ENCODE results near the gene SLC6A15. TPM values are rescaled to one million over a fixed set of nuclear protein-coding genes. Genes with fewer than 3 reads are reported as not detected.

Gene SLC6A15
- total and polyA plus RNA-seq, 2 of the 13 experiments (the other 11 are each of a cell fraction or from before 2014, with no cell fraction given), result not detected

- TF ChIP-seq, protein P1, sequence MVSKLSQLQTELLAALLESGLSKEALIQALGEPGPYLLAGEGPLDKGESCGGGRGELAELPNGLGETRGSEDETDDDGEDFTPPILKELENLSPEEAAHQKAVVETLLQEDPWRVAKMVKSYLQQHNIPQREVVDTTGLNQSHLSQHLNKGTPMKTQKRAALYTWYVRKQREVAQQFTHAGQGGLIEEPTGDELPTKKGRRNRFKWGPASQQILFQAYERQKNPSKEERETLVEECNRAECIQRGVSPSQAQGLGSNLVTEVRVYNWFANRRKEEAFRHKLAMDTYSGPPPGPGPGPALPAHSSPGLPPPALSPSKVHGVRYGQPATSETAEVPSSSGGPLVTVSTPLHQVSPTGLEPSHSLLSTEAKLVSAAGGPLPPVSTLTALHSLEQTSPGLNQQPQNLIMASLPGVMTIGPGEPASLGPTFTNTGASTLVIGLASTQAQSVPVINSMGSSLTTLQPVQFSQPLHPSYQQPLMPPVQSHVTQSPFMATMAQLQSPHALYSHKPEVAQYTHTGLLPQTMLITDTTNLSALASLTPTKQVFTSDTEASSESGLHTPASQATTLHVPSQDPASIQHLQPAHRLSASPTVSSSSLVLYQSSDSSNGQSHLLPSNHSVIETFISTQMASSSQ (IDR thresholded peaks at IDR 0.05; ENCODE audit: low read depth), result no peak
- TF ChIP-seq, protein P1 (CRISPR knock-in tag; IDR thresholded peaks at IDR 0.05; ENCODE audit: borderline replicate concordance), result no peak
- TF ChIP-seq, protein P2, sequence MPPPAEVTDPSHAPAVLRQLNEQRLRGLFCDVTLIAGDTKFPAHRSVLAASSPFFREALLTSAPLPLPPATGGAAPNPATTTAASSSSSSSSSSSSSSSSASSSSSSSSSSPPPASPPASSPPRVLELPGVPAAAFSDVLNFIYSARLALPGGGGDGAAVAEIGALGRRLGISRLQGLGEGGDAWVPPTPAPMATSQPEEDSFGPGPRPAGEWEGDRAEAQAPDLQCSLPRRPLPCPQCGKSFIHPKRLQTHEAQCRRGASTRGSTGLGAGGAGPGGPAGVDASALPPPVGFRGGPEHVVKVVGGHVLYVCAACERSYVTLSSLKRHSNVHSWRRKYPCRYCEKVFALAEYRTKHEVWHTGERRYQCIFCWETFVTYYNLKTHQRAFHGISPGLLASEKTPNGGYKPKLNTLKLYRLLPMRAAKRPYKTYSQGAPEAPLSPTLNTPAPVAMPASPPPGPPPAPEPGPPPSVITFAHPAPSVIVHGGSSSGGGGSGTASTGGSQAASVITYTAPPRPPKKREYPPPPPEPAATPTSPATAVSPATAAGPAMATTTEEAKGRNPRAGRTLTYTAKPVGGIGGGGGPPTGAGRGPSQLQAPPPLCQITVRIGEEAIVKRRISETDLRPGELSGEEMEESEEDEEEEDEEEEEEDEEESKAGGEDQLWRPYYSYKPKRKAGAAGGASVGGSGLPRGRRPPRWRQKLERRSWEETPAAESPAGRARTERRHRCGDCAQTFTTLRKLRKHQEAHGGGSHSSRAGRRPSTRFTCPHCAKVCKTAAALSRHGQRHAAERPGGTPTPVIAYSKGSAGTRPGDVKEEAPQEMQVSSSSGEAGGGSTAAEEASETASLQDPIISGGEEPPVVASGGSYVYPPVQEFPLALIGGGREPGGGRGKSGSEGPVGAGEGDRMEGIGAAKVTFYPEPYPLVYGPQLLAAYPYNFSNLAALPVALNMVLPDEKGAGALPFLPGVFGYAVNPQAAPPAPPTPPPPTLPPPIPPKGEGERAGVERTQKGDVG (CRISPR knock-in tag; IDR thresholded peaks at IDR 0.05; ENCODE audit: borderline replicate concordance), result no peak
These were observed 10.1 kb upstream of the SLC6A15 start (continued) for GRCh38 chr12:84922693-84923092.

GRCh38 chr12:84920331-84920730 is 7.7 kb upstream of the SLC6A15 start:
- H3K4me1 ChIP-seq (ENCODE audit: insufficient read depth, low read length), result no peaks in the 10 kb centered on the region
- no peaks in the 10 kb centered on the region for H4K20me1 ChIP-seq (ENCODE audit: insufficient read depth, low read length)
- intact Hi-C loops (cut with micrococcal nuclease; ENCODE audit: unreplicated experiment) (no loop called here), in situ Hi-C loops (cut with HindIII; ENCODE audit: extremely low pct_ligation_motif_present, low pct_unique_long_range_greater_than_20kb) (no loop called here)
- no peaks in the 10 kb centered on the region for H3K79me2 ChIP-seq (ENCODE audit: insufficient read depth, low read length)
- no peak overlapping the region for H3K9ac ChIP-seq (ENCODE audit: insufficient read depth, low read depth, low read length)
- ChIA-PET POLR2A (no interaction called here), CTCF (ENCODE audit: low intra/inter-chr PET ratio, low total read pairs) (no interaction called here)
- 0% methylated on average over 1 of the region's 1 CpG for WGBS (ENCODE audit: low lambda C conversion rate)
- no peak overlapping the region for H3K4me3 ChIP-seq (replicated peaks in 1 of 3; ENCODE audit: insufficient read depth in 1 of 3, low read depth in 2 of 3, low read length in 3 of 3)
- H3K27me3 ChIP-seq (ENCODE audit: control insufficient read depth in 1 of 2, insufficient read depth in 2 of 2, low read length in 2 of 2), result no peaks in the 10 kb centered on the region; a peak in 1 of 5 replicates
- FAIRE-seq (no peak), ATAC-seq (no peak), DNase-seq (ENCODE audit: low spot score) (no peak)
- H2AFZ ChIP-seq (ENCODE audit: low read length), result no peak overlapping the region
- H3K9me3 ChIP-seq (ENCODE audit: low read length), result no peaks in the 10 kb centered on the region
- TF ChIP-seq TSC22D2 (CRISPR knock-in tag; IDR thresholded peaks at IDR 0.05; ENCODE audit: borderline replicate concordance), result no peak
- TF ChIP-seq ZNF451 (CRISPR knock-in tag; IDR thresholded peaks at IDR 0.05), result no peak
- TF ChIP-seq, protein P3, sequence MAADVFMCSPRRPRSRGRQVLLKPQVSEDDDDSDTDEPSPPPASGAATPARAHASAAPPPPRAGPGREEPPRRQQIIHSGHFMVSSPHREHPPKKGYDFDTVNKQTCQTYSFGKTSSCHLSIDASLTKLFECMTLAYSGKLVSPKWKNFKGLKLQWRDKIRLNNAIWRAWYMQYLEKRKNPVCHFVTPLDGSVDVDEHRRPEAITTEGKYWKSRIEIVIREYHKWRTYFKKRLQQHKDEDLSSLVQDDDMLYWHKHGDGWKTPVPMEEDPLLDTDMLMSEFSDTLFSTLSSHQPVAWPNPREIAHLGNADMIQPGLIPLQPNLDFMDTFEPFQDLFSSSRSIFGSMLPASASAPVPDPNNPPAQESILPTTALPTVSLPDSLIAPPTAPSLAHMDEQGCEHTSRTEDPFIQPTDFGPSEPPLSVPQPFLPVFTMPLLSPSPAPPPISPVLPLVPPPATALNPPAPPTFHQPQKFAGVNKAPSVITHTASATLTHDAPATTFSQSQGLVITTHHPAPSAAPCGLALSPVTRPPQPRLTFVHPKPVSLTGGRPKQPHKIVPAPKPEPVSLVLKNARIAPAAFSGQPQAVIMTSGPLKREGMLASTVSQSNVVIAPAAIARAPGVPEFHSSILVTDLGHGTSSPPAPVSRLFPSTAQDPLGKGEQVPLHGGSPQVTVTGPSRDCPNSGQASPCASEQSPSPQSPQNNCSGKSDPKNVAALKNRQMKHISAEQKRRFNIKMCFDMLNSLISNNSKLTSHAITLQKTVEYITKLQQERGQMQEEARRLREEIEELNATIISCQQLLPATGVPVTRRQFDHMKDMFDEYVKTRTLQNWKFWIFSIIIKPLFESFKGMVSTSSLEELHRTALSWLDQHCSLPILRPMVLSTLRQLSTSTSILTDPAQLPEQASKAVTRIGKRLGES (CRISPR knock-in tag; IDR thresholded peaks at IDR 0.05; ENCODE audit: borderline replicate concordance), result no peak
- no peak for TF ChIP-seq KDM5A (IDR thresholded peaks at IDR 0.05; ENCODE audit: borderline replicate concordance, low read length)
- BruUV-seq (replicated peaks), result no TSS peak
- H3K36me3 ChIP-seq (replicated peaks in 1 of 2; ENCODE audit: control insufficient read depth in 1 of 2, insufficient read depth in 2 of 2, low read length in 2 of 2), result no peaks in the 10 kb centered on the region
- no peak overlapping the region for H3K4me2 ChIP-seq (ENCODE audit: low read depth, low read length)
- H3K27ac ChIP-seq (ENCODE audit: extremely low read length, insufficient read depth, low read length), result no peak overlapping the region
